ENCODE data around the gene MON2.
"Not testable (repeated sequence)": the region's sequence is repeated elsewhere in the genome, so short reads cannot be mapped to it uniquely, and the experiment has no call there.

The MON2 gene

GRCh38 chr12:62481843-62482540 is 15.4 kb downstream of the MON2 start:
- no peak for DNase-seq

- DNase-seq = no peak
These were observed 16.1 kb downstream of the MON2 start for GRCh38 chr12:62482769-62483168.

GRCh38 chr12:62484233-62484632 is 17.6 kb downstream of the MON2 start:
- no peak for DNase-seq

GRCh38 chr12:62505786-62506185 is 39.2 kb downstream of the MON2 start:
- DNase-seq = no peak

GRCh38 chr12:62512901-62513300 is 46.3 kb downstream of the MON2 start:
- no peak for DNase-seq

GRCh38 chr12:62514080-62514479 is 47.5 kb downstream of the MON2 start:
- not testable (repeated sequence) for DNase-seq

GRCh38 chr12:62516927-62517326 is 50.3 kb downstream of the MON2 start:
- no peak for DNase-seq

- no peak for DNase-seq
These were observed 51.3 kb downstream of the MON2 start for GRCh38 chr12:62517887-62518286.

GRCh38 chr12:62519043-62519442 is 52.4 kb downstream of the MON2 start:
- DNase-seq = no peak

GRCh38 chr12:62520361-62520760 is 53.7 kb downstream of the MON2 start:
- DNase-seq = no peak

- peak; percentile 38 for DNase-seq
These were observed 56.4 kb downstream of the MON2 start for GRCh38 chr12:62522984-62523383.

- DNase-seq = no peak
These were observed 57.0 kb downstream of the MON2 start for GRCh38 chr12:62523619-62524018.

GRCh38 chr12:62525271-62525670 is 58.6 kb downstream of the MON2 start:
- DNase-seq = no peak

- no peak for DNase-seq
These were observed 64.0 kb downstream of the MON2 start for GRCh38 chr12:62530596-62530995.

GRCh38 chr12:62532333-62532732 is 65.7 kb downstream of the MON2 start:
- DNase-seq = no peak

GRCh38 chr12:62533087-62533754 is 66.6 kb downstream of the MON2 start:
- DNase-seq = no peak

GRCh38 chr12:62533755-62534107 is 67.1 kb downstream of the MON2 start:
- no peak for DNase-seq

- DNase-seq = no peak
These were observed 69.9 kb downstream of the MON2 start for GRCh38 chr12:62536546-62536945.

- no peak for DNase-seq
These were observed 70.9 kb downstream of the MON2 start for GRCh38 chr12:62537551-62537950.

GRCh38 chr12:62540354-62540753 is 73.7 kb downstream of the MON2 start:
- no peak for DNase-seq

GRCh38 chr12:62542814-62543213 is 76.2 kb downstream of the MON2 start:
- DNase-seq = no peak

GRCh38 chr12:62543324-62543723 is 76.7 kb downstream of the MON2 start:
- DNase-seq = no peak

GRCh38 chr12:62543741-62544140 is 77.1 kb downstream of the MON2 start:
- DNase-seq = no peak

GRCh38 chr12:62552906-62553556 is 86.4 kb downstream of the MON2 start:
- DNase-seq = no peak

Measured in DMS79 treated with DMSO at 0.1 percent for 48 hours (cell line).